GM10248 (cell line): ENCODE measurements around the gene TRABD2A.

Source experiments
- CTCF ChIA-PET: fragments of 300-600 bp; sonication (Branson Sonifier 250); formaldehyde crosslinking; extraction: SDS; loops from one replicate; lab custom pipeline; 2021; ENCODE audit warnings: antibody characterized with exemption; lab: Yijun Ruan, JAX
- POLR2A ChIA-PET: fragments of 350-650 bp; sonication (Branson Sonifier 250); formaldehyde crosslinking; extraction: SDS; loops from one replicate; lab custom pipeline; 2020; ENCODE audit warnings: antibody characterized with exemption; lab: Yijun Ruan, JAX
- DNase-seq: peaks from one replicate; pipeline ENCODE4 v3.0.0; 2012; ENCODE audit errors: extremely low spot score
- TF ChIP-seq, protein P1 (sequence below): IDR thresholded peaks from 2 replicates; pipeline ENCODE4 v1.5.1; 2012; ENCODE audit warnings: mild to moderate bottlenecking, low read depth; ENCODE audit errors: extremely low read depth, missing control alignments, control extremely low read depth

The TRABD2A gene

DNA sequence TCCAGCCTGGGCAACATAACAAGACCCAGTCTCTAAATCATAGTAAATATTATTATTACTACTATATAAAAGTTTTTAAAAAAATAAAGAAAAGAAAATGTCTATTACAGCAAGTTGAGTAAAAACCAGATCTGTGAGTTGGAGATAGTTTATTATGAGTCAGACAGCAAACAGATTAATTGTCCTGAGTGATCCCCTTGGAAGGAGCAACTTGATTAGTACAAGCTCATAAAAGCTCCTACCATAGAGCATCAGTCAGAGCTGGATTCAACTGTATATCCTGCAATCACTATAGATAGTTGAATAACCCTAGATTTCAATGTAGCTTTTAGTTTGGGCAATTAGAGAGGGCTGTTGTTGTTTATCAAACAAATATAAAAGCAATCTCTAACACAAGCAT, 84.1 kb downstream of the TRABD2A start:
- ChIA-PET CTCF (interaction anchor here (1.3 kb wide), 1 partner anchor 15 kb away, joined by 3 read pairs; no protein-coding TSS in a partner anchor), POLR2A (no interaction called here)

DNA sequence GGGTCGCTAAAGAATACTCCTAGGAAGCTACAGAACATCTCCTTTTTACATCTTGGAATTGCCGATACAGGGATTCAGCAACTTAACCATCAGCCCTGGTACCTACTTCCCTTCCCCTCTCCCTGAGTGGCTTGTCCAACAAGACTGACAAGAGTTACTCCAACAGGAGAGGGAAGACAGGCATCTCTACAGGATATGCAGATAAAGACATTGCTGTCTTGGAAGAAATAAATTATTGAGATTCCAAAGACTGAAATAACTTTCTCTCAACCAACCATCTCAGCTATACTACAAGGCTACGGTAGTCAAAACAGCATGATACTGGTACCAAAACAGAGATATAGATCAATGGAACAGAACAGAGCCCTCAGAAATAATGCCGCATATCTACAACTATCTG, 87.2 kb downstream of the TRABD2A start:
- ChIA-PET POLR2A (no interaction called here), CTCF (interaction anchor here (1.1 kb wide), 1 partner anchor 8 kb away, joined by 3 read pairs; no protein-coding TSS in a partner anchor)
- no peak for DNase-seq
- TF ChIP-seq, protein P1, sequence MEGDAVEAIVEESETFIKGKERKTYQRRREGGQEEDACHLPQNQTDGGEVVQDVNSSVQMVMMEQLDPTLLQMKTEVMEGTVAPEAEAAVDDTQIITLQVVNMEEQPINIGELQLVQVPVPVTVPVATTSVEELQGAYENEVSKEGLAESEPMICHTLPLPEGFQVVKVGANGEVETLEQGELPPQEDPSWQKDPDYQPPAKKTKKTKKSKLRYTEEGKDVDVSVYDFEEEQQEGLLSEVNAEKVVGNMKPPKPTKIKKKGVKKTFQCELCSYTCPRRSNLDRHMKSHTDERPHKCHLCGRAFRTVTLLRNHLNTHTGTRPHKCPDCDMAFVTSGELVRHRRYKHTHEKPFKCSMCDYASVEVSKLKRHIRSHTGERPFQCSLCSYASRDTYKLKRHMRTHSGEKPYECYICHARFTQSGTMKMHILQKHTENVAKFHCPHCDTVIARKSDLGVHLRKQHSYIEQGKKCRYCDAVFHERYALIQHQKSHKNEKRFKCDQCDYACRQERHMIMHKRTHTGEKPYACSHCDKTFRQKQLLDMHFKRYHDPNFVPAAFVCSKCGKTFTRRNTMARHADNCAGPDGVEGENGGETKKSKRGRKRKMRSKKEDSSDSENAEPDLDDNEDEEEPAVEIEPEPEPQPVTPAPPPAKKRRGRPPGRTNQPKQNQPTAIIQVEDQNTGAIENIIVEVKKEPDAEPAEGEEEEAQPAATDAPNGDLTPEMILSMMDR = no peak

More for the DNA sequence above, 84.1 kb downstream of the TRABD2A start:
- TF ChIP-seq, protein P1 = no peak
- DNase-seq = no peak

- ChIA-PET CTCF (interaction anchor here (1.1 kb wide), 1 partner anchor 9 kb away, joined by 3 read pairs; no protein-coding TSS in a partner anchor), POLR2A (no interaction called here)
- TF ChIP-seq, protein P1 = no peak
- peak; percentile 1 for DNase-seq
Measured at GRCh38 chr2:84792856-84793522, 87.9 kb downstream of the TRABD2A start.

GRCh38 chr2:84788498-84788897, 92.4 kb downstream of the TRABD2A start:
- no peak for DNase-seq
- CTCF ChIA-PET = no interaction called here
- TF ChIP-seq, protein P1 = no peak
- POLR2A ChIA-PET = no interaction called here

DNA sequence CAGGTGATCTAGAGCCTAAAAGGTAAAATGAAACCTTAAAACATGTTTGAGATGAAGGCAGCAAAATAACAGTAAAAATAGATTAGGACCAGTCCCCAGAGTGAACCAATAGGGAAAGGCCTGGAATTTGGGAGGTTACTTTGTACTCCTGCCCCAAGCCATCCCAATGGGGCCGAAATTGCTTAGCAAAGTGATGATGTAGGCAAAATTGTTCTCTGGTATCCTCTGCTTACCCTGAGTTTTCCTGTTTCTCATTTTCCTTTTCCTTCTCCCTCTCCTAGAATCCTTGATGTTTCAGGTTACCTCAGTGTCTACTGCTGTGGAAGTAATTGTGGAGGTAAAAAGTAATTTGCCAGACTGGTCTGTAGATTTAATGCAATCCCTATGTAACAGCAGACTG, 92.9 kb downstream of the TRABD2A start:
- POLR2A ChIA-PET = no interaction called here
- CTCF ChIA-PET = no interaction called here
- TF ChIP-seq, protein P1 = no peak
- no peak for DNase-seq

DNA sequence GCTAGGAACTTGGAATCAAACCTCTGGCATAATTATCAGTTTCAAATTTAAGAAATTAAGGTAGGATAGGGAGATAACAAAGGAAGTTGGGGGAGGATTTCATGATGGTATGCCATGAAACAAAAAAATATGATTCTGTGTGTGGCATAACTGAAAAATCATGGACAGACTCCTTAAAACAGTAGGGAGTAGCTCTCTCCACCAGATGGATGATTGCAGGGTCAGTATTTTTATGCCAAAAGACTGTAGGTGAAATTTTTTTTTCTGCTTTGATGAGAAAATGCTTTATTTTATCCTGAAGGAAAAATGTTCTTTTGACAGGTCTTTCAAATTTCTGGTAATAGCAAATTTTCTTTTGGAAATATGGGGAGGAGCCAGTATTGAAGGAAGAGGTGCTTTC, 94.3 kb downstream of the TRABD2A start:
- CTCF ChIA-PET = interaction anchor here (1.0 kb wide), 1 partner anchor 70 kb away, joined by 3 read pairs; no protein-coding TSS in a partner anchor
- POLR2A ChIA-PET = no interaction called here
- no peak for DNase-seq
- TF ChIP-seq, protein P1 = no peak
